Measurements from ENCODE around the gene MCEMP1.
A peak's percentile ranks its signal among the peaks of the same experiment; 100 is the strongest.

MCEMP1 gene

DNA sequence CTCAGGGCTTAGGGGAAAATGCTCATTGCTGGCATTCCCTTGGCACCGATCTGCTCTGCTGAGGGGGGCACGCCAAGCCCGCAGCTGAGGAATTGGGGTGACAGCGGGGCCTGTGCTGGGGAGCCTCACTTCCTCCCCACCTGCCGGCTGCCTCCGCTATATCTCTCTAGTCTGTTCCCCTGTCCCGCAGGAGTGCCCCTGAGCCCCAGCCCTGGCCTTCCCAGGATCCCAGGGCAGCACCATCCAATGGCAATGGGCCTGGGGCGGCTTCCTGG, 30.5 kb upstream of the MCEMP1 start:
- no peak overlapping the region for H3K4me3 ChIP-seq (ENCODE audit: low read depth, low read length)
- TF ChIP-seq, protein P1, sequence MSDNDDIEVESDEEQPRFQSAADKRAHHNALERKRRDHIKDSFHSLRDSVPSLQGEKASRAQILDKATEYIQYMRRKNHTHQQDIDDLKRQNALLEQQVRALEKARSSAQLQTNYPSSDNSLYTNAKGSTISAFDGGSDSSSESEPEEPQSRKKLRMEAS (IDR thresholded peaks at IDR 0.05; ENCODE audit: low read depth, low read length): no peak
- TF ChIP-seq, protein P2, sequence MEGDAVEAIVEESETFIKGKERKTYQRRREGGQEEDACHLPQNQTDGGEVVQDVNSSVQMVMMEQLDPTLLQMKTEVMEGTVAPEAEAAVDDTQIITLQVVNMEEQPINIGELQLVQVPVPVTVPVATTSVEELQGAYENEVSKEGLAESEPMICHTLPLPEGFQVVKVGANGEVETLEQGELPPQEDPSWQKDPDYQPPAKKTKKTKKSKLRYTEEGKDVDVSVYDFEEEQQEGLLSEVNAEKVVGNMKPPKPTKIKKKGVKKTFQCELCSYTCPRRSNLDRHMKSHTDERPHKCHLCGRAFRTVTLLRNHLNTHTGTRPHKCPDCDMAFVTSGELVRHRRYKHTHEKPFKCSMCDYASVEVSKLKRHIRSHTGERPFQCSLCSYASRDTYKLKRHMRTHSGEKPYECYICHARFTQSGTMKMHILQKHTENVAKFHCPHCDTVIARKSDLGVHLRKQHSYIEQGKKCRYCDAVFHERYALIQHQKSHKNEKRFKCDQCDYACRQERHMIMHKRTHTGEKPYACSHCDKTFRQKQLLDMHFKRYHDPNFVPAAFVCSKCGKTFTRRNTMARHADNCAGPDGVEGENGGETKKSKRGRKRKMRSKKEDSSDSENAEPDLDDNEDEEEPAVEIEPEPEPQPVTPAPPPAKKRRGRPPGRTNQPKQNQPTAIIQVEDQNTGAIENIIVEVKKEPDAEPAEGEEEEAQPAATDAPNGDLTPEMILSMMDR (IDR thresholded peaks at IDR 0.05; ENCODE audit: low read depth, low read length): no peak
- no peak for TF ChIP-seq POLR2A (IDR thresholded peaks at IDR 0.05; ENCODE audit: extremely low read depth, insufficient read length)
- no peak for TF ChIP-seq MYC (IDR thresholded peaks at IDR 0.05; ENCODE audit: low read depth, low read length)
- no peak for DNase-seq (ENCODE audit: low read depth)

DNA sequence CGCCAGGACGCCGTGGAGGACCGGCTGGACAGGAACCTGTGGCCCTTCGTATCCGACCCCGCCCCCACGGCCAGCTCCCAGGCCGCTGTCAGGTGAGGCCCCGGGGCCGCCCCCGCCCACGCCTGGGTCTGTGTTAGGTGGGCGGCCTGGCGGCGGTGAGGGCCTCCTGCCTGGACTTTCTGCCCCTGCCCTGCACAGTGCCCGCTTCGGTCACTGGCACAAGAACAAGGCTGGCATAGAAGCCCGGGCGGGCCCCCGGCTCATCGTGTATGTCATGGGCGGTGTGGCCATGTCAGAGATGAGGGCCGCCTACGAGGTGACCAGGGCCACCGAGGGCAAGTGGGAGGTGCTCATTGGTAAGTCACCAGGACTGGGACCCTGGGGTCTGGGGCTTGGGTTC, 29.7 kb upstream of the MCEMP1 start:
- H3K4me3 ChIP-seq (ENCODE audit: low read depth, low read length): no peak overlapping the region
- no peak for DNase-seq (ENCODE audit: low read depth)
- TF ChIP-seq, protein P2 (IDR thresholded peaks at IDR 0.05; ENCODE audit: low read depth, low read length): no peak
- TF ChIP-seq, protein P1 (IDR thresholded peaks at IDR 0.05; ENCODE audit: low read depth, low read length): no peak
- TF ChIP-seq MYC (IDR thresholded peaks at IDR 0.05; ENCODE audit: low read depth, low read length) (no peak), POLR2A (IDR thresholded peaks at IDR 0.05; ENCODE audit: extremely low read depth, insufficient read length) (no peak)

DNA sequence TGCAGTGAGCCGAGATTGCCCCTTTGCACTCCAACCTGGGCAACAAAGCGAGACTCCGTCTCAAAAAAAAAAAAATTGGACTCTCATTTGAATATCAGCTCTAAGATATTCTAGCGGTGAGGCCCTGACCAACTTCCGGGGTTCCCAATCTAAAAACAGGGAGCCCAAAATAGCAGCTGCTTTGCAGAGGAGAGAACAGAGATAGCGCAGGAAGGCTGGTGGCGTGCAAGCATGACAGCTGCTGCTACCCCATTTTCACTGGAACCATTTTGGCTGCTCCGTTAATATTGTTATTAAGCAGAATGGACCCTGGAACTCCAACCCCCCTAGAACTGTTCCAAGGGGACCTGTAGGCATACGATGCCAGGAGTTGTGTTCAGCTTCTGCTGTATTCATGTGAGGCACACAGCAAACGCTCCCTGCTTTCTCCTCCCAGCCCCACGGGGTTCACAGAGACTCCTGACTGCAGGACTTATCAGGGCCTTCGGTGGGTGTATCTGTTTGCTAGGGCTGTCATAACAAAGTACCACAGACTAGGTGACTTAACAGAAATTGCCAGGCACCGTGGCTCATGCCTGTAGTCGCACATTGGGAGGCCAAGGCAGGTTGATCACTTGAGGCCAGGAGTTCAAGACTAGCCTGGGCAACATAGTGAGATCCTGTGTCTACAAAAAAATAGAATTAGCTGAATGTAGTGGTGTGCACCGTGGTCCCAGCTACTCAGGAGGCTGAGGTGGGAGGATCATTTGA, 28.4 kb upstream of the MCEMP1 start:
- H3K4me3 ChIP-seq (ENCODE audit: low read depth, low read length): no peak overlapping the region
- TF ChIP-seq POLR2A (IDR thresholded peaks at IDR 0.05; ENCODE audit: extremely low read depth, insufficient read length) (no peak), MYC (IDR thresholded peaks at IDR 0.05; ENCODE audit: low read depth, low read length) (no peak)
- TF ChIP-seq, protein P2 (IDR thresholded peaks at IDR 0.05; ENCODE audit: low read depth, low read length): no peak
- no peak for DNase-seq (ENCODE audit: low read depth)

DNA sequence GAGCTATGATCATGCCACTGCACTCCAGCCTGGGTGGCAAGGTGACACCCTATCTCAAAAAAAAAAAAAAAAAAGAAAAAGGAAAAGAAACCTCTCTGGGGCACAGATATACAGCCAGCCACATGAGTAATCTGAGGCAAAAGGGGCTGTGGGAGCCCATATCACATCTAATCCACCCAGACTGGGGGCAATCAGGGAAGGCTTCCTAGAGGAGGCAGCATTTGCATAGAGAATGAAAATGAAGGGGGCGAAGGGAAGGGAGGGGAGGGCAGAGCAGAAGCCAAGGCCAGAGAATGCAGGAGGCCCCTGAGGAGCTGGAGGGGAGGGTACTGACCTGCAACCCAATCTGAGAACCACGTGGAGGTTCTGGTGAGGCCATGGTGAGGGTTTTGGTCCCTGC, 26.7 kb upstream of the MCEMP1 start:
- no peak for DNase-seq (ENCODE audit: low read depth)
- TF ChIP-seq, protein P1 (IDR thresholded peaks at IDR 0.05; ENCODE audit: low read depth, low read length): no peak
- TF ChIP-seq, protein P2 (IDR thresholded peaks at IDR 0.05; ENCODE audit: low read depth, low read length): no peak
- TF ChIP-seq POLR2A (IDR thresholded peaks at IDR 0.05; ENCODE audit: extremely low read depth, insufficient read length) (no peak), MYC (IDR thresholded peaks at IDR 0.05; ENCODE audit: low read depth, low read length) (no peak)

DNA sequence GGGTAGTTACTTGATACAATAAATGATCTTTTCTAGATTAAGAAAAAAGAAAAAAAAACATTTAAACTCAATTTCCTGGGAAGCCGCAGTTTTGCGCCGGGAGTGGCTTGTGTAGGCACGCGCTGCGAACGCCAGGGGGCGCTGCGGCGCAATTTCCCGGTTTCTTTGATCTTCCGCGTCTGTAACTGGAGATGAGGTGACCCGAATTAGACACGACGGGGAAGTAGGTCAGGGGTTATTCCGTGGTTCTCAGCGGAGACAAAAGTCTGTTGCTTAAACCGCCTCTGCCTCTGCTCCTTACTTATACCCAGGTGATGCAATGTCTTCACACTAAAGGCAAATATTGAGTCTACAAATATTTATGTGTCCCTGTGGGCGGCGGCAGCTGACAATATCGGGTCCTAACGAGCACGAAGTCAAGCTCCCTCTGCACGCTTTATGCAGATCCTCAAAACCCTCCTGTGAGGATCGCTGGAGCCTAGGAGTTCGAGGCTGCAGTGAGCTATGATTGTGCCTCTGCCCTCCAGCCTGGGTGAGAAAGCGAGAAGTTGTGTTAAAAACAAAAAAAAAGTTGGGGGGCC, 24.7 kb upstream of the MCEMP1 start:
- H3K4me3 ChIP-seq (ENCODE audit: low read depth, low read length): no peak overlapping the region
- TF ChIP-seq, protein P2 (IDR thresholded peaks at IDR 0.05; ENCODE audit: low read depth, low read length): peak; percentile 97
- no peak for TF ChIP-seq POLR2A (IDR thresholded peaks at IDR 0.05; ENCODE audit: extremely low read depth, insufficient read length)
- TF ChIP-seq MYC (IDR thresholded peaks at IDR 0.05; ENCODE audit: low read depth, low read length): peak; percentile 82
- TF ChIP-seq, protein P1 (IDR thresholded peaks at IDR 0.05; ENCODE audit: low read depth, low read length): peak; percentile 69
- peak; percentile 99 for DNase-seq (ENCODE audit: low read depth)

More for the DNA sequence above, 26.7 kb upstream of the MCEMP1 start:
- H3K4me3 ChIP-seq (ENCODE audit: low read depth, low read length): no peak overlapping the region

Data from NB4 (cell line).